ENCODE measurements around the gene SFTPB. TPM values are rescaled to one million over a fixed set of nuclear protein-coding genes. Genes with fewer than 3 reads are reported as not detected.

The SFTPB gene
- total RNA-seq, 1 donor from 2014 or later: not detected

DNA sequence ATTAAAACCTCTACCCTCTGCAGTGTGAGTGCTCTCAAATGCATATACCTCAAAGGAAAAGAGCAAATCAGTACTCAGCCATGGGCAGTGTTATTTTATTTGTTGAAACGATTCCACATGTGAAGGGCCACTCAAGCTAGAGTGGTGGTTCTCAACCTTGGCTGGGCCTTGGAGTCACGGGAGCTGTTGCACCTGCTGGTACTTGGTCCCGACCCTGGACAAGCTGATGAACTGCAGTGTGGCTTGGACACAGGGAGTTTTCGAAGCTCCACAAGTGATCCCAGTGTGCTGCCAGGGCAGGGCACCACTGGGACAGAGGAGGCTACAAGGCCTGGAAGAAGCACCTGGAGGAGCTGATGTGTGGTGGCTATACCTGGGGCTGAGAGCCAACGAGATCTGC is 45.8 kb upstream of the SFTPB start:
- DNase-seq: no peak
- H3K27me3 Mint-ChIP-seq (ENCODE audit: unreplicated experiment): peaks cover 2% of the 10 kb centered on the region
- no peak overlapping the region for H3K4me3 Mint-ChIP-seq (ENCODE audit: unreplicated experiment)
- TF ChIP-seq CTCF (IDR thresholded peaks at IDR 0.05; ENCODE audit: partially characterized antibody, unreplicated experiment): no peak
- H3K4me1 Mint-ChIP-seq (ENCODE audit: low read depth, unreplicated experiment): peaks cover 6% of the 10 kb centered on the region
- no peaks in the 10 kb centered on the region for H3K36me3 Mint-ChIP-seq (ENCODE audit: unreplicated experiment)
- peaks cover 1% of the 10 kb centered on the region for H3K9me3 Mint-ChIP-seq (ENCODE audit: unreplicated experiment)
- no peak overlapping the region for H3K27ac Mint-ChIP-seq (ENCODE audit: unreplicated experiment)

- no peak for DNase-seq
- H3K4me3 Mint-ChIP-seq (ENCODE audit: unreplicated experiment): no peak overlapping the region
- peaks cover 4% of the 10 kb centered on the region for H3K4me1 Mint-ChIP-seq (ENCODE audit: low read depth, unreplicated experiment)
- peaks cover 1% of the 10 kb centered on the region for H3K27me3 Mint-ChIP-seq (ENCODE audit: unreplicated experiment)
- peaks cover 1% of the 10 kb centered on the region for H3K9me3 Mint-ChIP-seq (ENCODE audit: unreplicated experiment)
- H3K27ac Mint-ChIP-seq (ENCODE audit: unreplicated experiment): no peak overlapping the region
- H3K36me3 Mint-ChIP-seq (ENCODE audit: unreplicated experiment): no peaks in the 10 kb centered on the region
- TF ChIP-seq CTCF (IDR thresholded peaks at IDR 0.05; ENCODE audit: partially characterized antibody, unreplicated experiment): no peak
These were observed 45.0 kb upstream of the SFTPB start for GRCh38 chr2:85712849-85713612.

- no peak overlapping the region for H3K4me3 Mint-ChIP-seq (ENCODE audit: unreplicated experiment)
- no peaks in the 10 kb centered on the region for H3K27me3 Mint-ChIP-seq (ENCODE audit: unreplicated experiment)
- no peaks in the 10 kb centered on the region for H3K36me3 Mint-ChIP-seq (ENCODE audit: unreplicated experiment)
- peaks cover under 1% of the 10 kb centered on the region for H3K4me1 Mint-ChIP-seq (ENCODE audit: low read depth, unreplicated experiment)
- H3K27ac Mint-ChIP-seq (ENCODE audit: unreplicated experiment): no peak overlapping the region
- no peak for DNase-seq
- peaks cover 1% of the 10 kb centered on the region for H3K9me3 Mint-ChIP-seq (ENCODE audit: unreplicated experiment)
- no peak for TF ChIP-seq CTCF (IDR thresholded peaks at IDR 0.05; ENCODE audit: partially characterized antibody, unreplicated experiment)
These were observed 44.3 kb upstream of the SFTPB start for GRCh38 chr2:85712336-85712735.

- Mint-ChIP-seq H3K27me3 (ENCODE audit: unreplicated experiment) (no peaks in the 10 kb centered on the region), H3K9me3 (ENCODE audit: unreplicated experiment) (peaks cover 1% of the 10 kb centered on the region), H3K4me3 (ENCODE audit: unreplicated experiment) (no peak overlapping the region), H3K4me1 (ENCODE audit: low read depth, unreplicated experiment) (no peaks in the 10 kb centered on the region), H3K27ac (ENCODE audit: unreplicated experiment) (no peak overlapping the region), H3K36me3 (ENCODE audit: unreplicated experiment) (no peaks in the 10 kb centered on the region)
- no peak for TF ChIP-seq CTCF (IDR thresholded peaks at IDR 0.05; ENCODE audit: partially characterized antibody, unreplicated experiment)
- DNase-seq: no peak
These were observed 43.6 kb upstream of the SFTPB start for GRCh38 chr2:85711578-85712060.

Data from glutamatergic neuron (in vitro differentiated cells).